Hepatocyte (in vitro differentiated cells): ENCODE results near the gene DCLK2.

Source experiments
- EZH2 ChIP-seq: fragments of 200-600 bp; sonication (generic); IDR thresholded peaks from 2 replicates; pipeline ENCODE4 v1.6.1; 2016; ENCODE audit warnings: antibody characterized with exemption, mild to moderate bottlenecking, borderline replicate concordance
- TF ChIP-seq, protein P1 (sequence below): fragments of 200-600 bp; sonication (generic); IDR thresholded peaks from 2 replicates; pipeline ENCODE4 v1.5.1; 2016; ENCODE audit warnings: antibody characterized with exemption, mild to moderate bottlenecking; ENCODE audit not compliant: poor library complexity

- TF ChIP-seq, protein P1, sequence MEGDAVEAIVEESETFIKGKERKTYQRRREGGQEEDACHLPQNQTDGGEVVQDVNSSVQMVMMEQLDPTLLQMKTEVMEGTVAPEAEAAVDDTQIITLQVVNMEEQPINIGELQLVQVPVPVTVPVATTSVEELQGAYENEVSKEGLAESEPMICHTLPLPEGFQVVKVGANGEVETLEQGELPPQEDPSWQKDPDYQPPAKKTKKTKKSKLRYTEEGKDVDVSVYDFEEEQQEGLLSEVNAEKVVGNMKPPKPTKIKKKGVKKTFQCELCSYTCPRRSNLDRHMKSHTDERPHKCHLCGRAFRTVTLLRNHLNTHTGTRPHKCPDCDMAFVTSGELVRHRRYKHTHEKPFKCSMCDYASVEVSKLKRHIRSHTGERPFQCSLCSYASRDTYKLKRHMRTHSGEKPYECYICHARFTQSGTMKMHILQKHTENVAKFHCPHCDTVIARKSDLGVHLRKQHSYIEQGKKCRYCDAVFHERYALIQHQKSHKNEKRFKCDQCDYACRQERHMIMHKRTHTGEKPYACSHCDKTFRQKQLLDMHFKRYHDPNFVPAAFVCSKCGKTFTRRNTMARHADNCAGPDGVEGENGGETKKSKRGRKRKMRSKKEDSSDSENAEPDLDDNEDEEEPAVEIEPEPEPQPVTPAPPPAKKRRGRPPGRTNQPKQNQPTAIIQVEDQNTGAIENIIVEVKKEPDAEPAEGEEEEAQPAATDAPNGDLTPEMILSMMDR, result no peak
- TF ChIP-seq EZH2, result no peak
Observed at GRCh38 chr4:150235808-150236271, 157.6 kb downstream of the DCLK2 start.
